ENCODE measurements around the gene PAMR1.
A peak's percentile ranks its signal among the peaks of the same experiment; 100 is the strongest.

Gene PAMR1

GRCh38 chr11:35424157-35424940, 101.1 kb downstream of the PAMR1 start:
- no peak overlapping the region for H3K27ac Mint-ChIP-seq
- no peak for TF ChIP-seq CTCF (IDR thresholded peaks at IDR 0.05)
- no peak overlapping the region for H3K4me3 Mint-ChIP-seq
- H3K27me3 Mint-ChIP-seq (ENCODE audit: low read depth, poor library complexity) = peaks cover 70% of the 10 kb centered on the region
- H3K36me3 Mint-ChIP-seq (ENCODE audit: low read depth) = peaks cover 2% of the 10 kb centered on the region
- peaks cover 57% of the 10 kb centered on the region for H3K4me1 Mint-ChIP-seq
- DNase-seq = no peak
- no peaks in the 10 kb centered on the region for H3K9me3 Mint-ChIP-seq

- TF ChIP-seq CTCF (IDR thresholded peaks at IDR 0.05) = no peak
- H3K4me3 Mint-ChIP-seq = peak overlapping the region; percentile 80
- peaks cover 40% of the 10 kb centered on the region for H3K4me1 Mint-ChIP-seq
- no peaks in the 10 kb centered on the region for H3K9me3 Mint-ChIP-seq
- H3K36me3 Mint-ChIP-seq (ENCODE audit: low read depth) = no peaks in the 10 kb centered on the region
- peaks cover 99% of the 10 kb centered on the region for H3K27me3 Mint-ChIP-seq (ENCODE audit: low read depth, poor library complexity)
- H3K27ac Mint-ChIP-seq = no peak overlapping the region
- peak; percentile 9 for DNase-seq
These were observed 105.0 kb downstream of the PAMR1 start for GRCh38 chr11:35420371-35420770.

- DNase-seq = peak; percentile 42
- no peaks in the 10 kb centered on the region for H3K9me3 Mint-ChIP-seq
- no peak for TF ChIP-seq CTCF (IDR thresholded peaks at IDR 0.05)
These were observed 105.5 kb downstream of the PAMR1 start for GRCh38 chr11:35419830-35420333.

GRCh38 chr11:35419184-35419829, 106.1 kb downstream of the PAMR1 start, which contains the start of gene SLC1A2:
TSS of gene SLC1A2 (minus strand) at chr11:35419558. CDS start at chr11:35418966, 592 bp downstream.
- no peak within 1 kb of the TSS for H3K27ac Mint-ChIP-seq
- H3K27me3 Mint-ChIP-seq (ENCODE audit: low read depth, poor library complexity) = peaks cover 98% of the 10 kb centered on the region
- H3K4me1 Mint-ChIP-seq = peaks cover 49% of the 10 kb centered on the region
- TF ChIP-seq CTCF (IDR thresholded peaks at IDR 0.05) = no peak
- DNase-seq = peak; percentile 66
- H3K9me3 Mint-ChIP-seq = no peaks in the 10 kb centered on the region
- H3K4me3 Mint-ChIP-seq = peak within 1 kb of the TSS; percentile 87
- no peaks in the 10 kb centered on the region for H3K36me3 Mint-ChIP-seq (ENCODE audit: low read depth)

More at GRCh38 chr11:35419830-35420333, 105.5 kb downstream of the PAMR1 start:
- Mint-ChIP-seq H3K4me1 (peaks cover 44% of the 10 kb centered on the region), H3K27me3 (ENCODE audit: low read depth, poor library complexity) (peaks cover 99% of the 10 kb centered on the region), H3K27ac (no peak overlapping the region), H3K36me3 (ENCODE audit: low read depth) (no peaks in the 10 kb centered on the region), H3K4me3 (peak overlapping the region; percentile 80)

- H3K27ac Mint-ChIP-seq = no peak overlapping the region
- H3K4me3 Mint-ChIP-seq = peak overlapping the region; percentile 87
- peaks cover 57% of the 10 kb centered on the region for H3K4me1 Mint-ChIP-seq
- H3K27me3 Mint-ChIP-seq (ENCODE audit: low read depth, poor library complexity) = peaks cover 97% of the 10 kb centered on the region
- DNase-seq = peak; percentile 63
- no peaks in the 10 kb centered on the region for H3K9me3 Mint-ChIP-seq
- H3K36me3 Mint-ChIP-seq (ENCODE audit: low read depth) = no peaks in the 10 kb centered on the region
- no peak for TF ChIP-seq CTCF (IDR thresholded peaks at IDR 0.05)
These were observed 106.9 kb downstream of the PAMR1 start for GRCh38 chr11:35418282-35419183.
